ENCODE results near the gene AUTS2. TPM values are rescaled to one million over a fixed set of nuclear protein-coding genes. Genes with fewer than 3 reads are reported as not detected.

AUTS2 gene
- total RNA-seq, 1 experiment from 2014 or later = 256 TPM

GRCh38 chr7:69656890-69657289 is 58.6 kb downstream of the AUTS2 start:
- H3K23me2 ChIP-seq (ENCODE audit: insufficient read length, low read depth, low read length, poor library complexity, severe bottlenecking) = no peaks in the 10 kb centered on the region
- no peak overlapping the region for H2AK5ac ChIP-seq (ENCODE audit: insufficient read length, low read length)
- no peaks in the 10 kb centered on the region for H4K20me1 ChIP-seq (ENCODE audit: control insufficient read depth, insufficient read depth, insufficient read length)
- no peaks in the 10 kb centered on the region for H3K27me3 ChIP-seq (ENCODE audit: insufficient read depth, low read length)
- no CpG with 5 or more reads among the region's 5 CpGs for WGBS (ENCODE audit: extremely low coverage, insufficient read length, low lambda C conversion rate)
- no peak overlapping the region for H2BK120ac ChIP-seq (ENCODE audit: low read depth, low read length, poor library complexity, severe bottlenecking)
- H4K5ac ChIP-seq (ENCODE audit: insufficient read length, low read depth, low read length) = no peak overlapping the region
- Mint-ChIP-seq H3K4me1 (peaks cover 42 to 51% of the 10 kb centered on the region in 2 experiments), H3K27ac (no peak overlapping the region; a peak in 2 of 7 replicates), H3K4me3 (no peak overlapping the region), H3K9me3 (no peaks in the 10 kb centered on the region), H3K36me3 (ENCODE audit: insufficient read depth in 1 of 3, low read depth in 3 of 3) (no peaks in the 10 kb centered on the region), H3K27me3 (ENCODE audit: low read depth) (peaks cover 12% of the 10 kb centered on the region)
- no peaks in the 10 kb centered on the region for H3K9me3 ChIP-seq (ENCODE audit: control insufficient read depth, low read depth, low read length)
- H3K4ac ChIP-seq (ENCODE audit: low read depth, low read length) = no peak overlapping the region
- H3K4me2 ChIP-seq (ENCODE audit: insufficient read depth, insufficient read length, low read length) = no peak overlapping the region
- H2BK20ac ChIP-seq (ENCODE audit: low read depth, low read length, poor library complexity, severe bottlenecking) = no peak overlapping the region
- no peak overlapping the region for H2BK15ac ChIP-seq (ENCODE audit: low read depth, low read length)
- no peak overlapping the region for H3K18ac ChIP-seq (ENCODE audit: insufficient read length, low read depth, low read length)
- TF ChIP-seq, protein P1, sequence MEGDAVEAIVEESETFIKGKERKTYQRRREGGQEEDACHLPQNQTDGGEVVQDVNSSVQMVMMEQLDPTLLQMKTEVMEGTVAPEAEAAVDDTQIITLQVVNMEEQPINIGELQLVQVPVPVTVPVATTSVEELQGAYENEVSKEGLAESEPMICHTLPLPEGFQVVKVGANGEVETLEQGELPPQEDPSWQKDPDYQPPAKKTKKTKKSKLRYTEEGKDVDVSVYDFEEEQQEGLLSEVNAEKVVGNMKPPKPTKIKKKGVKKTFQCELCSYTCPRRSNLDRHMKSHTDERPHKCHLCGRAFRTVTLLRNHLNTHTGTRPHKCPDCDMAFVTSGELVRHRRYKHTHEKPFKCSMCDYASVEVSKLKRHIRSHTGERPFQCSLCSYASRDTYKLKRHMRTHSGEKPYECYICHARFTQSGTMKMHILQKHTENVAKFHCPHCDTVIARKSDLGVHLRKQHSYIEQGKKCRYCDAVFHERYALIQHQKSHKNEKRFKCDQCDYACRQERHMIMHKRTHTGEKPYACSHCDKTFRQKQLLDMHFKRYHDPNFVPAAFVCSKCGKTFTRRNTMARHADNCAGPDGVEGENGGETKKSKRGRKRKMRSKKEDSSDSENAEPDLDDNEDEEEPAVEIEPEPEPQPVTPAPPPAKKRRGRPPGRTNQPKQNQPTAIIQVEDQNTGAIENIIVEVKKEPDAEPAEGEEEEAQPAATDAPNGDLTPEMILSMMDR (conservative IDR thresholded peaks at IDR 0.05) = no peak
- peaks cover 9% of the 10 kb centered on the region for H3K4me1 ChIP-seq (ENCODE audit: insufficient read depth, low read length)
- no peak overlapping the region for H3K27ac ChIP-seq (ENCODE audit: insufficient read length, low read depth, low read length)
- H2BK12ac ChIP-seq (ENCODE audit: insufficient read length, low read depth, low read length) = no peak overlapping the region
- H3K14ac ChIP-seq (ENCODE audit: insufficient read depth, low read length) = no peak overlapping the region
- H3K56ac ChIP-seq (ENCODE audit: insufficient read length, low read depth, low read length) = no peak overlapping the region
- no peak overlapping the region for H3K9ac ChIP-seq (ENCODE audit: extremely low read depth, insufficient read length, low read length)
- no peaks in the 10 kb centered on the region for H3K79me1 ChIP-seq (ENCODE audit: insufficient read depth, low read depth, low read length, poor library complexity, severe bottlenecking)
- no peak overlapping the region for H4K91ac ChIP-seq (ENCODE audit: insufficient read length, low read depth, low read length)
- H3K23ac ChIP-seq (ENCODE audit: insufficient read length, low read depth, low read length) = no peak overlapping the region
- H4K8ac ChIP-seq (replicated peaks; ENCODE audit: insufficient read length, low read depth, low read length) = no peak overlapping the region
- H2AFZ ChIP-seq (ENCODE audit: low read length) = no peak overlapping the region
- no peak overlapping the region for H3T11ph ChIP-seq (ENCODE audit: low read length)
- no peak for DNase-seq
- H3K79me2 ChIP-seq (ENCODE audit: insufficient read depth, low read length) = no peaks in the 10 kb centered on the region
- no peak overlapping the region for H2BK5ac ChIP-seq (ENCODE audit: insufficient read length, low read length)

All from H9 (cell line).